Stomach (tissue), 4 donors: ENCODE measurements around the gene TRIO.

Experiments used
- CTCF ChIP-seq, 7 experiments: fragments of 450-650 bp in 4 of 7; fragments of 200-600 bp in 3 of 7; sonication (generic) in 3 of 7; IDR thresholded peaks; one replicate each; pipeline ENCODE4 v1.5.1; 2016 to 2019; ENCODE audit warnings: antibody characterized with exemption in 7 of 7, control low read depth in 2 of 7, mild to moderate bottlenecking in 1 of 7
- POLR2A ChIP-seq, 4 donors: fragments of 450-650 bp; IDR thresholded peaks; one replicate each; pipeline ENCODE4 v1.6.1; 2016; ENCODE audit warnings: antibody characterized with exemption in 4 of 4, control low read depth in 2 of 4, mild to moderate bottlenecking in 1 of 4, moderate library complexity in 1 of 4

GRCh38 chr5:14174230-14174636 lies 31.1 kb downstream of the TRIO start:
- TF ChIP-seq POLR2A (IDR thresholded peaks at IDR 0.05) (no peak), CTCF (IDR thresholded peaks at IDR 0.05) (no peak)
